Measurements from ENCODE around the gene PKM. TPM values are rescaled to one million over a fixed set of nuclear protein-coding genes. Genes with fewer than 3 reads are reported as not detected.

The PKM gene
- total and polyA plus RNA-seq, 12 donors = 396 to 1,308 (median 1,056) TPM

DNA sequence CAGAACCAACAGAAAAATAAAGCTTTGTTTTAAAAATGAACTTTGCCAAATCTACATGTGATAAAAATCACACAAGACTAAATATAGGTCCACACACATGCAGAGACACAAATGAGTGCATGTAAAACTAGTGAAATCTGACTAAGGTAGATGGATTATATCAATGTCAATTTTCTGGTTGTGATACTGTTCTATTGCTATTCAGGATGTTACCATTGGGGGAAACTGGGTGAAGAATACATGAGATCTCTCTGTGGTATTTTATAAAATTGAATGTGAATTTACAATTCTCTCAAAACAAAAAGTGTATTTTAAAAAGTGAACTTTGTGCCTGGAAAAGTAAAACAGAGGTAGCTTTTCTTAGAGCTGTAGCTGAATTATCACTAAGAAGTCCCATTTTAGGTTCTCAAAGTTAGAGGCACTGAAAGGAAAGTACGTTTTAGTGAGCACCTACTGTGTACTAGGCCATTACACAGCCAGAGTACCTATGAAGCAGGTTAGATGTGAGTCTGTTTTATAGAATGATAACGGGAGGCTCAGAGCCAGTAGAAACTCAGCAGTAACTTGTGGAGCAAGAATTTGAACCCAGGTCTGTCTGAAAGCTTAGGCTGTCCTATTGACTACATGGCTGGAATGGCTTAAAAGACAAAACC is 41.6 kb downstream of the PKM start:
- no peaks in the 10 kb centered on the region for H3K36me3 ChIP-seq (replicated peaks in 1 of 2)
- no peaks in the 10 kb centered on the region for H3K9me3 ChIP-seq (replicated peaks in 1 of 3)
- no peak overlapping the region for H3K4me3 ChIP-seq
- H3K4me1 ChIP-seq (replicated peaks in 1 of 2) = peaks cover 0 to under 1% of the 10 kb centered on the region in 2 donors
- TF ChIP-seq POLR2A (IDR thresholded peaks at IDR 0.05) = no peak
- TF ChIP-seq, protein P1, sequence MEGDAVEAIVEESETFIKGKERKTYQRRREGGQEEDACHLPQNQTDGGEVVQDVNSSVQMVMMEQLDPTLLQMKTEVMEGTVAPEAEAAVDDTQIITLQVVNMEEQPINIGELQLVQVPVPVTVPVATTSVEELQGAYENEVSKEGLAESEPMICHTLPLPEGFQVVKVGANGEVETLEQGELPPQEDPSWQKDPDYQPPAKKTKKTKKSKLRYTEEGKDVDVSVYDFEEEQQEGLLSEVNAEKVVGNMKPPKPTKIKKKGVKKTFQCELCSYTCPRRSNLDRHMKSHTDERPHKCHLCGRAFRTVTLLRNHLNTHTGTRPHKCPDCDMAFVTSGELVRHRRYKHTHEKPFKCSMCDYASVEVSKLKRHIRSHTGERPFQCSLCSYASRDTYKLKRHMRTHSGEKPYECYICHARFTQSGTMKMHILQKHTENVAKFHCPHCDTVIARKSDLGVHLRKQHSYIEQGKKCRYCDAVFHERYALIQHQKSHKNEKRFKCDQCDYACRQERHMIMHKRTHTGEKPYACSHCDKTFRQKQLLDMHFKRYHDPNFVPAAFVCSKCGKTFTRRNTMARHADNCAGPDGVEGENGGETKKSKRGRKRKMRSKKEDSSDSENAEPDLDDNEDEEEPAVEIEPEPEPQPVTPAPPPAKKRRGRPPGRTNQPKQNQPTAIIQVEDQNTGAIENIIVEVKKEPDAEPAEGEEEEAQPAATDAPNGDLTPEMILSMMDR (IDR thresholded peaks at IDR 0.05) = no peak
- WGBS, 4 donors = 68 to 84% (median 80%) methylated on average over 2 of the region's 2 CpGs
- peaks cover 2% of the 10 kb centered on the region for H3K27me3 ChIP-seq
- DNase-seq = no peak
- intact Hi-C loops (cut with DNase I) = no loop called here
- no peak overlapping the region for H3K27ac ChIP-seq

GRCh38 chr15:72184165-72184811 is 46.7 kb downstream of the PKM start:
- intact Hi-C loops (cut with DNase I) = no loop called here
- 9 to 28% (median 16%) methylated on average over 6 to 34 of the region's 34 CpGs for WGBS, 4 donors
- DNase-seq = peak in 1 of 7 donors; percentile 13
- Histone ChIP-seq H3K4me1 (replicated peaks in 1 of 2) (peaks cover 0 to 6% of the 10 kb centered on the region in 2 donors), H3K36me3 (replicated peaks in 1 of 2) (no peaks in the 10 kb centered on the region), H3K27ac (no peak overlapping the region), H3K27me3 (peaks cover 18% of the 10 kb centered on the region), H3K9me3 (replicated peaks in 1 of 3) (no peaks in the 10 kb centered on the region), H3K4me3 (no peak overlapping the region)
- TF ChIP-seq, protein P1 (IDR thresholded peaks at IDR 0.05) = no peak

DNA sequence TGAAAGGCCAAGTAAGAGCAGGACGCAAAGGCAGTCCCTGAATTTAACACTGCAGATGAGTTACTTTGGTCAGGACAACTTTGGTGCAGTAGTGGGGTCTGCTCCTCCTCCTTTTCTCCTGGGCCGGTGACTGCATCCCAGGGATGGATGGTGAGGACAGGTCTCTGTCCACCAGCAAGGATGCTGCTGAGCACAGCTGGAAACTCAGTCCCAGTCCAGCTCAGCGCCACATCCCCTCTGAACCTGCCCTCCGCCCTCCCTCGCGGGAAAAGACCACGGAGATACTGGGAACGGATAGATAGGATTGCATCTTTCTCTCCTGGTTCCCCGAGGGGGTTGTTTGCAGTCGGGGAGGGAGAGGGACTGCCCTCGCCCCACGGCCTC is 47.2 kb downstream of the PKM start:
- H3K36me3 ChIP-seq (replicated peaks in 1 of 2) = no peaks in the 10 kb centered on the region
- 40 to 51% (median 48%) methylated on average over 5 to 12 of the region's 12 CpGs for WGBS, 4 donors
- H3K4me3 ChIP-seq = no peak overlapping the region
- no peak overlapping the region for H3K27ac ChIP-seq
- TF ChIP-seq, protein P1 (IDR thresholded peaks at IDR 0.05) = no peak
- TF ChIP-seq POLR2A (IDR thresholded peaks at IDR 0.05) = no peak
- H3K9me3 ChIP-seq (replicated peaks in 1 of 3) = no peaks in the 10 kb centered on the region
- intact Hi-C loops (cut with DNase I) = no loop called here
- peak in 1 of 7 donors; percentile 5 for DNase-seq
- H3K4me1 ChIP-seq (replicated peaks in 1 of 2) = peaks cover 0 to 6% of the 10 kb centered on the region in 2 donors
- H3K27me3 ChIP-seq = peaks cover 18% of the 10 kb centered on the region

DNA sequence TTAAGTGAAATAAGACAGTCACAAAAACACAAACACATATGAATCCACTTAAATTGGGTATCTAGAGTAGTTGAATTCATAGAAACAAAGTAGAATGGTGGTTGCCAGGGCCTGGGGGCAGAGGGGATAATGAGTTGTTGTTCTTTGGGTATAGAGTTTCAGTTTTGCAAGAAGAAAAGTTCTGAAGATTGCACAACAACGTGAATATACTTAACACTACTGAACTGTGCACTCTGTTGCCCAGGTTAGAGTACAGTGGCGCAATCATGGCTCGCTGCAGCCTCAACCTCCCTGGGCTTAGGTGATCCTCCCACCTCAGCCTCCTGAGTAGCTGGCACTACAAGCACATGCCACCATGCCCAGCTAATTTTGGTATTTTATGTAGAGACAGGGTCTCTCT is 48.3 kb downstream of the PKM start:
- intact Hi-C loops (cut with DNase I) = no loop called here
- no peak for DNase-seq
- Histone ChIP-seq H3K4me3 (no peak overlapping the region), H3K9me3 (replicated peaks in 1 of 3) (no peaks in the 10 kb centered on the region), H3K27ac (no peak overlapping the region), H3K36me3 (replicated peaks in 1 of 2) (no peaks in the 10 kb centered on the region), H3K4me1 (replicated peaks in 1 of 2) (peaks cover 0 to 6% of the 10 kb centered on the region in 2 donors), H3K27me3 (peaks cover 18% of the 10 kb centered on the region)
- WGBS, 4 donors = 73 to 92% (median 88%) methylated on average over 2 to 3 of the region's 3 CpGs
- TF ChIP-seq, protein P1 (IDR thresholded peaks at IDR 0.05) = no peak
- TF ChIP-seq POLR2A (IDR thresholded peaks at IDR 0.05) = no peak

Measured in adrenal gland (tissue), 12 donors.